GM12892 (cell line): Measurements from ENCODE around the gene GPR78. TPM values are rescaled to one million over a fixed set of nuclear protein-coding genes. Genes with fewer than 3 reads are reported as not detected.
A peak's percentile ranks its signal among the peaks of the same experiment; 100 is the strongest.

Source experiments
- DNase-seq: peaks from one replicate; pipeline ENCODE4 v3.0.0; 2011; ENCODE audit not compliant: insufficient read length
- FAIRE-seq: peaks from 2 replicates; lab custom pipeline; 2011; peaks lifted over from hg19 to GRCh38; lab: Jason Lieb, UNC
- POLR2A ChIP-seq: IDR thresholded peaks from 2 replicates; pipeline ENCODE4 v1.6.1; 2011; ENCODE audit warnings: low read depth, low read length, control low read depth
- POLR2AphosphoS5 ChIP-seq: IDR thresholded peaks from 2 replicates; pipeline ENCODE4 v1.6.1; 2011; ENCODE audit warnings: low read depth, low read length, control low read depth
- TAF1 ChIP-seq: IDR thresholded peaks from 2 replicates; pipeline ENCODE4 v1.6.1; 2011; ENCODE audit warnings: low read depth, mild to moderate bottlenecking, control low read depth, low read length, borderline replicate concordance
- polyA plus RNA-seq: library from polyadenylated mRNA; unstranded; fragments of >200 nt; gene quantifications from one replicate; pipeline ENCODE4 v1.2.1, GENCODE V29; 2012; ENCODE audit warnings: missing spikeins, inconsistent platforms; ENCODE audit not compliant: missing spikeins

The GPR78 gene
- not detected for polyA plus RNA-seq

GRCh38 chr4:8580321-8581093, at the start of gene GPR78:
TSS of gene GPR78 (plus strand) at chr4:8580392. CDS start at chr4:8580983, 591 bp downstream.
- FAIRE-seq (no peak), DNase-seq (peak; percentile 39)
- TF ChIP-seq POLR2A (no peak), POLR2AphosphoS5 (no peak), TAF1 (no peak)

- no peak for FAIRE-seq
- no peak for TF ChIP-seq TAF1
- no peak for TF ChIP-seq POLR2A
- no peak for TF ChIP-seq POLR2AphosphoS5
- DNase-seq: no peak
These were observed 47.9 kb upstream of the GPR78 start for GRCh38 chr4:8532245-8532781.

- DNase-seq (no peak), FAIRE-seq (no peak)
- TF ChIP-seq POLR2AphosphoS5 (no peak), TAF1 (no peak), POLR2A (no peak)
These were observed 46.8 kb upstream of the GPR78 start for GRCh38 chr4:8533274-8533865.

- FAIRE-seq (peak; percentile 68), DNase-seq (no peak)
- TF ChIP-seq POLR2A: no peak; the same call in 1 of the 2 replicates
- TF ChIP-seq POLR2AphosphoS5: no peak
- TF ChIP-seq TAF1: no peak
These were observed 46.1 kb upstream of the GPR78 start for GRCh38 chr4:8534129-8534528.

- DNase-seq: no peak
- FAIRE-seq: no peak
- TF ChIP-seq POLR2A (no peak), TAF1 (no peak), POLR2AphosphoS5 (no peak)
These were observed 45.6 kb upstream of the GPR78 start for GRCh38 chr4:8534611-8535010.

GRCh38 chr4:8536467-8536866, 43.7 kb upstream of the GPR78 start:
- DNase-seq (no peak), FAIRE-seq (no peak)
- no peak for TF ChIP-seq POLR2AphosphoS5
- TF ChIP-seq POLR2A: no peak
- no peak for TF ChIP-seq TAF1

- DNase-seq (no peak), FAIRE-seq (peak; percentile 64)
- no peak for TF ChIP-seq POLR2A
- TF ChIP-seq TAF1: no peak
- TF ChIP-seq POLR2AphosphoS5: no peak
These were observed 43.1 kb upstream of the GPR78 start for GRCh38 chr4:8537041-8537461.

GRCh38 chr4:8538076-8538702, 42.0 kb upstream of the GPR78 start:
- TF ChIP-seq POLR2AphosphoS5: no peak
- no peak for TF ChIP-seq POLR2A
- no peak for TF ChIP-seq TAF1
- FAIRE-seq (no peak), DNase-seq (no peak)

GRCh38 chr4:8538703-8539567, 41.3 kb upstream of the GPR78 start:
- DNase-seq: no peak
- no peak for FAIRE-seq

GRCh38 chr4:8539661-8540060, 40.5 kb upstream of the GPR78 start:
- DNase-seq (no peak), FAIRE-seq (no peak)
- TF ChIP-seq TAF1 (no peak), POLR2A (no peak), POLR2AphosphoS5 (no peak)

More at GRCh38 chr4:8538703-8539567, 41.3 kb upstream of the GPR78 start:
- TF ChIP-seq POLR2A (no peak), TAF1 (no peak), POLR2AphosphoS5 (no peak)

- FAIRE-seq (no peak), DNase-seq (no peak)
- TF ChIP-seq POLR2AphosphoS5 (no peak), TAF1 (no peak), POLR2A (no peak)
These were observed 40.1 kb upstream of the GPR78 start for GRCh38 chr4:8540072-8540471.
